HG03175 (cell line): ENCODE data around the gene NFATC1.

Experiments
- ATAC-seq: cut with Tn5 transposase; IDR thresholded peaks from one replicate; pipeline ENCODE4 v1.9.1; 2021; ENCODE audit warnings: mild to moderate bottlenecking, moderate library complexity; ENCODE audit not compliant: unreplicated experiment

Gene NFATC1

DNA sequence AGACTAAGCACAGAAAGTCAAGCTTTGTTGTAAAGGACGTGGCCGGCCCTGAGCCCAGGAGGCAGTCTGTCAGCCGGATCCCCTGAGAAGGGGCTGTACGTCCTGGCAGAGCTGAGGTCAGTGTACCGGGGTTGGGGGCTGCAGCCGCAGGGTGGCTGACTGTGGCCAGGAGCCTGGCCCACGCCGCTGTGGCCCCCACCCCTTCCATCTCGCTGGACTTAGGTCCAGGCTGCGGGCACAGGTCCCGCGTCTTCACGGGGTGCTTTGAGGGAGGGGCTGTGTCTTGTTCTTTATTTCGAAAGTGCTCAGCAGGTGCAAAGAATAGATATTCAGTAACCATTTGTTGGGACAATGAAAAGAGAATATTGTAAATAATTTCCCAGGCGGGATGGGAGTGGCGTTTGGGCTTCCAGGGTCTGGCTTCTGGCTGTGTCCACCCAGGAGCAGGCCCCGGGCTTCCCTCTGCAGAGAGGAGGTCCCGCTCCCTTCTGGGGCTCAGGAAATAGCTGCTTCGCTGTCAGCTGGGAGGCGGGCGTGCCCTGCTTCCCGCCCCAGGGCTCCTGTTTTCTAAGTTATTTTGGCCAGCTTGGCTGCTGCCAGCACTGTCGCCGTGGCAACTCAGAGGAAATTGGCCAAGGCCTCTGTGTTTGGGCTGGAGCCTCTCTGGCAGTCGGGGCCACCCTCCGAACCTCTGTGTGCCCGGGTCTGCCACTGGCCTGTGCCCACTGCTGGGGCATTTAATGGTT lies 7.4 kb downstream of the NFATC1 start:
- ATAC-seq: no peak

DNA sequence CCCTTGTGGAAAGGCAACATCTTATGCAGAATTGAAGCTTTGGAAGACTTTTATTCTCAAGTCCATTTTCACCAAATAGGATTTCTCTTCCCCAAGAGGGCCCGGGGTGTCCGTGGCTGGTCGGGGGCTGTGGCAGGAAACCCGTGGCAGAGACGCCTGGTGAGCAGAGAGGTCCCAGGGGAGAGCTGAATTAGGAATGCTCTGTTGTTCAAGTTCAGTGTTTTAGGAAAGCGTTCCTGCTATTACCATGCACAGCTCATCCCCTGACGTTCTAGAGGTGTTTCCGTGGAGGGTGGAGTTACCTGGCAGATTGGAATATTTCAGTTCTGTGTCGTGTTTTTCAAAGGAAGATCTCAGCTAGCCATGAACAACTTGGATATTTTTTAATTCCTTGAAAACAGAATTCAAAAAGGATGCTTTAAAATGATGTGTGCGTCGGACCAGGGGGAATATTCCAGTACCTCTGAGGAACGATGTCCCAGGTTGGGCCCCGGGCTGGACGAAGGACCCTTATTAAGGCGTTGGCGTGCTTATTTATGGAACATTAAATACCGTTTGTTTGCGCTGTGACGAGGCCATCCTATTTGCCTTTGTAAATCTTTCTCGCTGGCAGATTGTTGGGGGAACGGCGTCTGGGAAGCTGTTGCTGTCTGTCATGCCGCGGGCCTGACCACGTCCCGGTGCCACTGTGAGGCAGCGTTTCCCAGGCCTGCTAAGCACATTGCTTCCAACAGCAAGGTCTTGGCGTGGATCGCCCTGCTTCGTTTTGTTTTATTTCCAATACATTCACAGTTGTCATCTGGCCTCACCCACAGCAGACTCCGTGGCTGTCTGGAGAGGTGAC lies 8.2 kb downstream of the NFATC1 start:
- no peak for ATAC-seq

DNA sequence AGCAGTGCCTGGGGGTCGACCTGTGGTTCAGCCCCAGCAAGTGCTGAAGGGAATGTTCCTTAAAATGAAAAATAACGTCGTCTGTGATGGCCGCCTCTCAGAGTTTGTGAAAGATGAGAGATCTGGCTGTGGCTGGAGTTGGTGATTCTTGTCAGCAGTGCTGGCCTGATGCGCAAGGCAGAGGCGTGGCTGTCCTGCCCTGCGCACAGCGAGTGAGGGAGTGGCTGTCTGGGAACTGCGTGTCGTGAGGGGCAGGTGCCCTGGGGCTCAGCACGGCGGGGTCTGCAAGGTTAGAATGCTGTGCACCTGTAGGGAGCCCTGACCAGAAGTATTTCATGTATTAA lies 8.8 kb downstream of the NFATC1 start:
- ATAC-seq: no peak

DNA sequence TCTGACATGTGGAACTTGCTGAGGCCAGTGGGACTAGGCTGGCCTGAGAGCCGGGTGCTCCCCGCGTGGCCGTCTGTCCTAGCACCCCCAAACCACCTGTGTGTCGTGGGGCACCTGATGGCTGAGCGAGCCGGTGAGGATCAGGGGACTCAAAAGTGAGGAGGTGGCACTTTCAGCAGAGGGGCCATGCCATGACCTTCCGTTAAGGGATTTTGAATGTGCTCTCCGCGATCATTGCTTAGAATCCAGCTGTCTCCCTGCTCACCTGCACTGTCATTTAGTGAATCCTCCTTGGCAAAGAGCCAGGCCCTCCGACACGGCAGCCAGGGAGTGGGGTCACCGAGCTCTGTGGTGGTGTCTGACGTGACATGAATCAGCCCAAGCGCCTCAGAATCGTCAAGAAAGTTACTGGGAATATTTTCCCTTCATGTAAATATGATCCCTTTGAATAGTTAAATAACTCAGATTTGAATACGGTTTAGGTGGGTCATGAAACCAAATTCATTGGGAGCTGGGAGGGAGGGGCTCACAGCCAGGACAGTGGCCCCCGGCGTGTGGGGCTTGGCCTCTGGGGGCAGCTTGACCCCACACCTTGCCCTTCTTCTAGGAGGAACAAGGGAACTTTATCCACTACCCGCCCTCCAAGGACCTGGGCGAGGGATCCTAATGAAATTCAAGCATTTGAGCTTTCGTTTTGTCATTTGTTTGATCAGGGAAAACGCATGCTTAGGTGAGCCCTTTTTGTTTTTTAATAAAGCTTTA lies 9.5 kb downstream of the NFATC1 start:
- no peak for ATAC-seq

GRCh38 chr18:79405781-79406575 lies 10.2 kb downstream of the NFATC1 start:
- peak; percentile 78 for ATAC-seq

- no peak for ATAC-seq
Measured at GRCh38 chr18:79406708-79407107, 11.0 kb downstream of the NFATC1 start.

- no peak for ATAC-seq
Measured at GRCh38 chr18:79409313-79409712, 13.6 kb downstream of the NFATC1 start.

DNA sequence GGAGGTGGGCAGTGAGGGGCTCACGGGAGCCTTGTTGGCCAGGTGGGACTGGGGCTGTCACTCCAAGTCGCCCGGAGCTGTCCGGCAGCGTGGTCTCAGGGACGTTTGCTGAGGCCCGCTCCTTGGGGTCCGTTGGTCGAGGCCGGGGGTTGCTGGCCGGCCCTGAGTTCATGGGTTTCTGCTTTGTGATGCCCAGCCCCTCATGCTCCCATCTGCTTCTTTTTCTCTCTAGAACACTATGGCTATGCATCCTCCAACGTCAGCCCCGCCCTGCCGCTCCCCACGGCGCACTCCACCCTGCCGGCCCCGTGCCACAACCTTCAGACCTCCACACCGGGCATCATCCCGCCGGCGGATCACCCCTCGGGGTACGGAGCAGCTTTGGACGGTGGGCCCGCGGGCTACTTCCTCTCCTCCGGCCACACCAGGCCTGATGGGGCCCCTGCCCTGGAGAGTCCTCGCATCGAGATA lies 14.5 kb downstream of the NFATC1 start:
- ATAC-seq: no peak

- ATAC-seq: no peak
Measured at GRCh38 chr18:79410731-79411613, 15.2 kb downstream of the NFATC1 start.

GRCh38 chr18:79411614-79412526 lies 16.1 kb downstream of the NFATC1 start:
- ATAC-seq: no peak

GRCh38 chr18:79413025-79413424 lies 17.3 kb downstream of the NFATC1 start:
- no peak for ATAC-seq

GRCh38 chr18:79413426-79413825 lies 17.7 kb downstream of the NFATC1 start:
- no peak for ATAC-seq

- no peak for ATAC-seq
Measured at GRCh38 chr18:79413901-79414300, 18.2 kb downstream of the NFATC1 start.

GRCh38 chr18:79416022-79416676 lies 20.4 kb downstream of the NFATC1 start:
- no peak for ATAC-seq

- ATAC-seq: no peak
Measured at GRCh38 chr18:79416677-79417052, 20.9 kb downstream of the NFATC1 start.

DNA sequence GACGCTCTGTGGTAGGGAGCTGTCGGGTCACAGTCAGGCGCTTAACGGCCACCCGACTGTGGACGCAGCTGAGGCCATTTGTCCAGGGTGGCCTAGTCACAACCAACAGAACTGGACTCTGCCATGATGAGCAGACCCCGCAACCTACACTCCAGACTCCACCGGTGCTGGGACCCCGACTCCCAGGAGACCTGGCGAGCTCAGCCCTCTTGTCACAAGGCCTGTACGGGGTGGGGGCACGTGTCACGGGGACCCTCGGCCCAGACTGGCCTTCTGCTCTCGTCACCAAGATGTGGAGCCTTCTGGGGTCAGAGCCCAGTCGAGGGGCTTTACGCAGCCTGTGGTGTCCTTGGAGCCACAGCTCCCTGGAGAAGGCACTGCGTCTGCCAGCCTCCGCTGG lies 22.5 kb downstream of the NFATC1 start:
- no peak for ATAC-seq

GRCh38 chr18:79418642-79419041 lies 22.9 kb downstream of the NFATC1 start:
- no peak for ATAC-seq
